Measurements from ENCODE around the gene RAD9B.
"Not testable (repeated sequence)": the region's sequence is repeated elsewhere in the genome, so short reads cannot be mapped to it uniquely, and the experiment has no call there.

RAD9B gene

DNA sequence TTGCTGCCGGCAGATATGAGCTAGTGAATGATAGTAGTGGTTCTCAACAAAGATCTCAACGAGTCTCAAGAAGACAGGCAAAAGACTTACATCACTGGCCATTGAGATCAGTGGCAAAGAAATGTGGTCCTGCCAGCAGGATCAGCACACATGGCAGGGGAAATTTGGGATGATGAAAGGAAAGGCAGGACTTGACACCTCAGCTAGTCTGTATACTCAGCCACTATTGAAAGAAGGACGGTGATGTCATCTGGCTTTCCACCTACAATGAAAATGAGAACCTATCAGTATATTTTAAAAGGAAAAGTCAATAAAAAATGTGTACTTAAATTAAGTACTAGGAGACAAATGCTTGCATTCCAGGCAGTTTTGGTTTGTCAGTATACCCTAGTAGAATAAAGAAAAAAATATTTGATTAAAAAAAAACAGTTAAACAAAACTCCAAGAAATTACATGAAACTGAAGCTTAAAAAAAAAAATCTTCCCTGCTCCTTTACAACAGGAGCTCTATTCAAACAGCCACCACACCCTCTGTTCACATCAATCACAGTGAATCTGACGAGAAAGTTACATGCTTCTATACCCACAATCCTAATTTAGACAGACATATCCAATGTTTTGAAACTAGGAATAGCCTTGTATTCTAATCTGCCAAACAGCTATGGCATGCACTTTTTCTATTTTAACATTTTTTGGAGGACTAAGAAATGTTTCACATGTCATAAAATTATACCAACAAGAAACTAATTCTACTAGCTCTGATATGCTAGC is 34.9 kb downstream of the RAD9B start:
- TF ChIP-seq, protein P1, sequence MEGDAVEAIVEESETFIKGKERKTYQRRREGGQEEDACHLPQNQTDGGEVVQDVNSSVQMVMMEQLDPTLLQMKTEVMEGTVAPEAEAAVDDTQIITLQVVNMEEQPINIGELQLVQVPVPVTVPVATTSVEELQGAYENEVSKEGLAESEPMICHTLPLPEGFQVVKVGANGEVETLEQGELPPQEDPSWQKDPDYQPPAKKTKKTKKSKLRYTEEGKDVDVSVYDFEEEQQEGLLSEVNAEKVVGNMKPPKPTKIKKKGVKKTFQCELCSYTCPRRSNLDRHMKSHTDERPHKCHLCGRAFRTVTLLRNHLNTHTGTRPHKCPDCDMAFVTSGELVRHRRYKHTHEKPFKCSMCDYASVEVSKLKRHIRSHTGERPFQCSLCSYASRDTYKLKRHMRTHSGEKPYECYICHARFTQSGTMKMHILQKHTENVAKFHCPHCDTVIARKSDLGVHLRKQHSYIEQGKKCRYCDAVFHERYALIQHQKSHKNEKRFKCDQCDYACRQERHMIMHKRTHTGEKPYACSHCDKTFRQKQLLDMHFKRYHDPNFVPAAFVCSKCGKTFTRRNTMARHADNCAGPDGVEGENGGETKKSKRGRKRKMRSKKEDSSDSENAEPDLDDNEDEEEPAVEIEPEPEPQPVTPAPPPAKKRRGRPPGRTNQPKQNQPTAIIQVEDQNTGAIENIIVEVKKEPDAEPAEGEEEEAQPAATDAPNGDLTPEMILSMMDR (IDR thresholded peaks at IDR 0.05; ENCODE audit: low read depth, low read length, missing control alignments) = no peak
- no peak for DNase-seq (ENCODE audit: extremely low read depth, low read depth)

DNA sequence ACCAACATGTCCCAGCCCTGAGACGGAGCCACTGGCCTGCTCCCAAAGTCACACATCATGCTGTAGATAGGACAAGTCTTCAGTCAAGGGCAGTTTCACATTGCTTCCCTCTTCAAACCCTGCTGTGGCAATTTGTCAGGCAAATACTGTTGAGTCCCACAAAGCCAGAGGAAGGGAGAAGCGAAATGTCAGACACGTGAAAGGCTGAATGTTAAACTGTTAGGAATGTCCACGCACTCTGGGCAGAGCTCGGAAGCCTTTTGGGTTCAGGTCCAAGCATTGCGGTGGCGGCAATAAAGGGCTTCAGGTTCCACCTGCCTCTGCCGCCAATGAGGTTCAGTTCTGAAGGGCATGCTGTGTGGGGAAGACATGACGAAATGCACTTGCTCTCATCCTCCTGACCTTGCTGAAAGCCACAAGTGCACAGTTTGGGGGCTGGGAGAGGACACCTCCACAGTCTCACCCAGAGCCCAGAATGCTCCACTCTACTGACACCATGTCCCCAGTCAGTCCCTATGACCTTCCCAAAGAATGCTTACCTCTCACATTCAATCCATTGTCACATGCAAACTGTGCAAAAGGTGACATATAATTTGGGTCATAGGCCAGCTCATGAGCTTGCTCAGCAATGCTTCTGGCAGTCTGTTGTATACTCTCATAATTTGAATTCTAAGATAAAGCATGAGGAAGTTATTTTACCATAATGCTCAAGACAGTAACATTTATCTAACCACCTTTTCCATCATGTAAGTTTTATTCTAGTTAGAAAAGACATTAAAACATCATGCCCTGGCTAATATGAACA is 35.7 kb downstream of the RAD9B start:
- TF ChIP-seq, protein P1 (IDR thresholded peaks at IDR 0.05; ENCODE audit: low read depth, low read length, missing control alignments) = no peak
- no peak for DNase-seq (ENCODE audit: extremely low read depth, low read depth)
- no peak overlapping the region for H3K4me3 ChIP-seq (replicated peaks; ENCODE audit: low read depth, low read length)

More for the DNA sequence above, 34.9 kb downstream of the RAD9B start:
- H3K4me3 ChIP-seq (replicated peaks; ENCODE audit: low read depth, low read length) = no peak overlapping the region

DNA sequence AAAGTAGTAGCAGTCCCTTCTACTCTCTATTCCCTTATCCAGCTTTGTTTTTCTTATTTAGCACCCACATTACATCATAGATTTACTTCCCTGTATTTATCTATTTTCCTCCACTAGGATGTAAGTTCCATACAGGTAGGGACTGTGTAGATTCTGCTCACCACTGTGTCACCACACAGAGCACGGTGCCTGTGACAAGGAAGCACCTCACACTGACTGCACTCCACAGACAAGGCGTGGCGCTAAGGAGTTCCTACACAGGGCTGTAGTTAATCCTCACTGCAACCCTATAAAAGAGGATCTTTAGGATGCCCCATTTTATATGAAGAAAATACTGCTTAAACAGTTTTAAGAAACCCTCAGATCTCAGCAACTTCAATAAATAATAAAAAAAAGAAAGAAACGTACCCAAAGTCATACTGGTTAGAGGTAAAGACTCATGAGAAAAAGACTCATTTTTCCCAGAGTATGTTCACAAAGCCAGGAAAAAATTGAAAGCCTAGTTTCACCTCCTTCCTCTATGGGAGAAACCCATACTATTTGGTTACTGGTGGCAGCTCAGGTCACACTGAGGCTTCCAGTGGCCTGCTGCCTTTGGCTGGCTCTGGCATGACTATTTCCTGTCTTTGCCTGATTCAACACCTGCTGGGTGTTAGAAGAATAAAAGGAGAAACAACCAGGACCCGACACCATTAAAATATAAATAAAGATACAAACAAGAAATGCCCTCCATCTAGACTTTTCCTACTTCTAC is 36.9 kb downstream of the RAD9B start:
- DNase-seq (ENCODE audit: extremely low read depth, low read depth) = no peak
- TF ChIP-seq, protein P1 (IDR thresholded peaks at IDR 0.05; ENCODE audit: low read depth, low read length, missing control alignments) = no peak
- no peak overlapping the region for H3K4me3 ChIP-seq (replicated peaks; ENCODE audit: low read depth, low read length)

DNA sequence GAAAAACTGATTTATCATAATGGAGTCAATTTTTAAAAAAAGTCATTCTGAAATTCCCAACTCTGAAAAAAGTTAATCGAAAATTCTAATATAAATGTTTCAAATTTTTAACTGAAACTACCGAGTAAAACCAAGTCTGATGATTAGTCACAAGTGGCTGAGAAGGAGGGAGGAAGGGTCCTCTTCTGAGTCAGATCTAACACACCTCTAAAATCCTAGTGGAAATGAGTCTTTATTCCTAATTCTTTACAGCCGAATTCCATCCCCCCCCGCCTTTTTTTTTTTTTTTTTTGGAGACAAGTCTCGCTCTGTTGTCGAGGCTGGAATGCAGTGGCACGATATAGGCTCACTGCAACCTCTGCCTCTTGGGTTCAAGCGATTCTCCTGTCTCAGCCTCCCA is 37.9 kb downstream of the RAD9B start:
- DNase-seq (ENCODE audit: extremely low read depth, low read depth) = no peak
- TF ChIP-seq, protein P1 (IDR thresholded peaks at IDR 0.05; ENCODE audit: low read depth, low read length, missing control alignments) = no peak
- H3K4me3 ChIP-seq (replicated peaks; ENCODE audit: low read depth, low read length) = no peak overlapping the region

DNA sequence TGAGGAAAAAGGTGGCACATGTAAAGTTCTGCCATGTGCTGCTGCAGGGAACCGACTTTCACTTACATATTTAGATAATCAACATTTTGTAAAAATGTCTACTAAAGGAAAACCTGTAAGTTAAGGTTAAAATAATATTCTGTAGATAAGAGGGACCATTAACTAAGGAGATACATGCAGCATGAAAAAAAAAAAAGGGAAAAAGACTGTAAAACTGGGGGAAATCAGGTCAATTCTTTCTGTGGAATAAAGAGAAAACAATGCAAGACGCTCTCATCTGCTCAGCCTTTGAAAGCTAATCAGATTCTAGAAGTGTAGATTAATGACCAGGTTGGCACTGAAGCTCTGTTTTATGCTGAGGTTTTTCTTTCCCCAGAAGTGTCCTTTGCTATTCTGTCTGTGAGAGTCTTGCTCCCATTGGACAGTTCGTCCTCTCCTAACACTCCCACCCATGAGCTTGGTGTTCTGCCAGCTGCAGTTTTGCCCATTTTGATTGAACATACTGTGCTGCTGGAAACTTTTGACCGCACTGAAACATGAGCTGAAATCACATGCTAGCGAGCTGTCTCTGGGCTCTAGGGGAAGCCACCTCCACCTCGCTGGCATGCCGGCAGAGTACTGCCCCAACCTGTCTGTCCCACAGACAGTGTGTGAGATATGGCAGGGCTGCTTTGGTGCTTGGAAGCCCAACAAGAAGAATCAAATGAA is 41.3 kb downstream of the RAD9B start:
- TF ChIP-seq, protein P1 (IDR thresholded peaks at IDR 0.05; ENCODE audit: low read depth, low read length, missing control alignments) = no peak
- no peak overlapping the region for H3K4me3 ChIP-seq (replicated peaks; ENCODE audit: low read depth, low read length)
- DNase-seq (ENCODE audit: extremely low read depth, low read depth) = peak; percentile 89

DNA sequence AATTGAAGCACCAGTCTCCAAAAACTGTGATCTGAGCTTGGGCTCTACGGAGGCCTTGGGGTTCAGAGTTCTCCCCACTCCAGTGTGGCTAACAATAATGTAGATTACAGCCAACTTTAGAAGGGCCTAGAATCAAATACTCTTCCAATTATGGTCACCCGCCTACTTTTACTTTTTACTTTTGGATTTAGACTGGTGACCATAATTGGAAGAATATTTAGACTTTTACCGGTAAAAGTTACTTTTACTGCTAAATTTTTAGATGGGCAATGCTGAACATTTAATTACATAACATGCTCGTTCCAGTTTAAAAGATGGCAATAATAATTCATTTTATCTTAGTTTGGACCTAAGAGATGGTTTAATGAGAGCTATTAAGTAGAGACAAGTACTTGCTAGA is 41.8 kb downstream of the RAD9B start:
- TF ChIP-seq, protein P1 (IDR thresholded peaks at IDR 0.05; ENCODE audit: low read depth, low read length, missing control alignments) = no peak
- DNase-seq (ENCODE audit: extremely low read depth, low read depth) = no peak
- H3K4me3 ChIP-seq (replicated peaks; ENCODE audit: low read depth, low read length) = no peak overlapping the region

DNA sequence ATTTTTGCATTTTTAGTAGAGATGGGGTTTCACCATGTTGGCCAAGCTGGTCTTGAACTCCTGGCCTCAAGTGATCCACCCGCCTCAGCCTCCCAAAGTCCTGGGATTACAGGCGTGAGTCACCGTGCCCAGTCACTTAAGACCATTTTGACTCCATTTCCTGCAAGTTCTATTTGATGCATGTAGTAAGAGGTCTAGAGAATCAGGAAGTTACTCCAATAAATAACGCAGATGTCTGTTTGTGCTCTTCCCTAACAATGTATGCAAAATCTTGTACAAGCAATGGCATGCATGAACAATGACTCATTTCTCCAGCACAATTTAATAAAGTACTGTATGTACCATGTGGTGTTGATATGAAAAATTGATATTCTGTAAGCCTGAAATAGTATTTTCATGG is 43.1 kb downstream of the RAD9B start:
- not testable (repeated sequence) for H3K4me3 ChIP-seq (replicated peaks; ENCODE audit: low read depth, low read length)
- DNase-seq (ENCODE audit: extremely low read depth, low read depth) = peak; percentile 94
